Hematopoietic multipotent progenitor cell treated with erythropoietin and hydrocortisone succinate and interleukin-3 and kit ligand, for 6 days (in vitro differentiated cells): ENCODE measurements around the gene TRUB1.
"Not testable (repeated sequence)": the region's sequence is repeated elsewhere in the genome, so short reads cannot be mapped to it uniquely, and the experiment has no call there.

Experiments
- DNase-seq: peaks from one replicate; pipeline ENCODE4 v3.0.0-alpha.2; 2015

Gene TRUB1

DNA sequence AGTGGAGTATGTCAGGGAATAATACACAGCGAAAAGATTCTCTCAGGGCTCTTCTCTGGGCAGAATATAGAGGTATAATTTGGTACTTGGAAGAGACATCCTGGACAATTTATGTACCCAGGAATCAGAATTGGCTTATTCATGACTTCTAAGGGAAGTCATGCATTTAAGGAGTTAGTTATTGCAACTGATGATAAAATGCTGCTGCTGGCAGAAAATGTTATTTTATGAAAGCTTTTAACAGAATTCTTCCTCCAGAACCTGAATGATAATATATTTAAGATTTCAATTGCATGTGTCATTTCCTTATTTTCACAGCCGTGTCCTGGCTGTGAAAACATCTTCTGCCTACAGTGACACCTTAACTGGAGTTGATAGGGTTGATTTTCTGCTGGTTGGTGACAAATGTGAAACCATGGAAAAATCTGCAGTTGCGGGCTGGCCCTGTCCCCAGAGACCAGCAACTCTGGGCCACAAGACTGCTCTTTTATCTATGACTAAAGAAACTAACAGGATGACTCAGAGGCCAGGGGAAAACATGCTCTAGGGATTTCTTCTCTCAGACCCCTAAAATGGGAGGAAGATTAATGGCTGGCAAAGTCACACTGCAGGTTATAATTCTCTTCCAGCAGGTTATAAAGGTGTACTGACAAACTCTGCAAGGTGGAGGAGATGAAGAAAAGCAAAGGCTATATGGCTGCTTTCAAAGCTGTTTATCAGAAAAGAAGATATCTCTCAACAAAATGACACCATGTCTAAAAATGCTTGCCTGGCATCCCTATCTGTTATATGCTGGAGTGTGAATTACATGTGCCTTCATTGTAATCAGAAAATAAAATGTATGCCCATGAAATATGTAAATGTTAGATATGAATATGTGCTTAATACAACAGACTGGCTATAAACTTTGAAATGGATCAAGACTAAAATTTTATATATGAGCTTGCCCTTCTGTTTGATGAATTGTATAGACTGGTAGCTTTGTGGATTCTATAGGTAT, 12.1 kb upstream of the TRUB1 start:
- DNase-seq, result peak; percentile 86

DNA sequence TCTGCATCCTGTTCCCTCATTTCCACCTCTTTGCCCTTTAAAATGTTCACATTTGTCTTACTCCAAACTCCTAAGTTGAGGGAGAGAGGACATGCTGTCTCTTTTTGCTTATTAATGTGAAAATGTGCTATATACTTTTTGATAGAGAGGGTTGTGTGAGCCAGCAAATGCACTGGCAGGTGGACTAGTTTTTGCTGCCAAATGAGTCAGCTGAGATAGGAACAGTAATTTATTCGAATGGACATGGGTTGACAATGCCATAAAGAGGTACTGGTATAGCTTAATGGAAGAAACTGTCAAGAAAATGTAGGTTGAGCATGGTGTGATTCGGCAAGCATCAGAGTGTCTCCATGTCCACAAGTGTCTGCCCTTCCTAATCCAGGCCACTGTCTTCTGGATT, 9.2 kb upstream of the TRUB1 start:
- DNase-seq, result no peak

GRCh38 chr10:114930320-114930719, 7.7 kb upstream of the TRUB1 start:
- DNase-seq, result no peak

DNA sequence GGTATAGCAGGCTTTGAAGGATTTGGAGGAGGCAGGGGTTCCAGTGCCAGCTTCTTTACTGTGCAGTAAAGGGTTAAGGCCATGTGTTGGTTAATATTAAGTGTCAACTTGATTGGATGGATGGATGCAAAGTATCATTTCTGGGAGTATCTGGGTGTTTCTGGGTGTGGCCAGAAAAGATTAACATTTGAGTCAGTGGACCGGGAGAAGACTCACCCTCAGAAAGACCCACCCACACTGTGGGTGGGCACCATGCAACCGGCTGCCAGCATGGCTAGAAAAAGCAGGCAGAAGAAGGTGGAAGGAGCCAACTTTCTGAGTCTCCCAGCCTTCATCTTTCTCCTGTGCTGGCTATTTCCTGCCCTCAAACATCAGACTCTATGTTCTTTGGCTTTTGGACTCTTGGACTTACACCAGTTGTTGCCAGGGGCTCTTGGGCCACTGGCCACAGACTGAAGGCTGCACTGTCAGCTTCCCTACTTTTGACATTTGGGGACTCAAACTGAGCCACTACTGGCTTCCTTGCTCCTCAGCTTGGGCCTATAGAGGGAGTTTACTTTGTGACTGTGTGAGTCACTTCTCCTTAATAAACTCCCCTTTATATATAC, 6.8 kb upstream of the TRUB1 start:
- DNase-seq, result no peak

GRCh38 chr10:114932225-114932624, 5.8 kb upstream of the TRUB1 start:
- no peak for DNase-seq

DNA sequence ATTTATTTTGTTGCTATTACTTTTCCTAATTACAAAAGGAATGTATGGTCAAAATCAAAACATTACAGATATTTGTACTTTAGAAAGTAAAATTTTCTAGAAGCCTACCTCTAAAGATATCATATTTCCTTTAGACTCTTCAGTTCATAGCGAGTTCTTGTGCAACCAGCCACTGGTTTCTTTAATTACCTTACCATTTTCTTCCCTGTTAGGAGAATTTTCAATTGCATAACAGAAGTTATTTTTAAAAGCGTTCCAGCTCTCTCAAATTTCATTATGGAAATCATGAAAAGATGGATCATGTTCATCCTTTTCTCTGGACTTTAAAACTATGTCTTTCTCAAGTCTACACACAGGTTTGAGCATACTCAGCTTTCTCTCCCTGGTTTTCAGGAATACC, 5.0 kb upstream of the TRUB1 start:
- no peak for DNase-seq

DNA sequence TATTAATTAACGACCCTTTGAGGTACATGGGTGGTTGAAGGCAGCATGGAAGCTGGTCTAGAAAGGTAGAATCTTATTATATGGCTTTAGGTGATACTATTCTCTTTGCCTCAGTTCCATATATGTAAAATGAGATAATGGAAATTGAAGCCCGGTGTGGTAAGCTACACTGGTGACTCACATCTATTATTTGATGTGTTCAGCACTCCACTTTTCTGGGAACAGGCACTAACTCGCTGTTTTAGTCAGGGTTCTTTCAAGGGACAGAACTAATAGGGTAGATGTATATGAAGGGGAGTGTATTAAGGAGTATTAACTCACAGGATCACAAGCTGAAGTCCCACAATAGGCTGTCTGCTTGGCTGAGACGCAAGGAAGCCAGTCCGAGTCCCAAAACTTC, 4.4 kb upstream of the TRUB1 start:
- no peak for DNase-seq

- DNase-seq, result not testable (repeated sequence)
Observed at GRCh38 chr10:114933995-114934394, 4.0 kb upstream of the TRUB1 start.

- no peak for DNase-seq
Observed at GRCh38 chr10:114938856-114939193, 830 bp downstream of the TRUB1 start.

- DNase-seq, result no peak
Observed at GRCh38 chr10:114940735-114941134, 2.7 kb downstream of the TRUB1 start.

- no peak for DNase-seq
Observed at GRCh38 chr10:114943000-114943399, 5.0 kb downstream of the TRUB1 start.

- no peak for DNase-seq
Observed at GRCh38 chr10:114953047-114953446, 15.1 kb downstream of the TRUB1 start.

DNA sequence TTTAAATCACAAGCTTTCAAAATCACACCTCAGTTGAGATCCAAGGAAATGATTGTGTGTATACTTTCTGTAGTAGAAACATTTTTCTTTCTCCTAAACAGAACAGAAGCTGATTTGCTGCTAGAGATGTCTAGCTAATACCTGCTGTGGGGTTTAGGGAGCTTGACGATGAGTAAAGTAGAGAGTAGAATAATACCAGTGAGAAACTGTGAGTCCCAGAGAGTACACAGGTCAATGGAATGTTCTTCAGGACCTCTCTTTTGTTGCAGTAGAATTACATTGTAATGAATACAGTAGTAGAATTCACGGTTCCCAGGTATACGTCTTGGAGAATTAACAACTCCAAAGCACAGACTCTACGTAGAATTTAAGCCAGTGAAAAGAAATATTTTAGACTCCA, 18.0 kb downstream of the TRUB1 start:
- no peak for DNase-seq

DNA sequence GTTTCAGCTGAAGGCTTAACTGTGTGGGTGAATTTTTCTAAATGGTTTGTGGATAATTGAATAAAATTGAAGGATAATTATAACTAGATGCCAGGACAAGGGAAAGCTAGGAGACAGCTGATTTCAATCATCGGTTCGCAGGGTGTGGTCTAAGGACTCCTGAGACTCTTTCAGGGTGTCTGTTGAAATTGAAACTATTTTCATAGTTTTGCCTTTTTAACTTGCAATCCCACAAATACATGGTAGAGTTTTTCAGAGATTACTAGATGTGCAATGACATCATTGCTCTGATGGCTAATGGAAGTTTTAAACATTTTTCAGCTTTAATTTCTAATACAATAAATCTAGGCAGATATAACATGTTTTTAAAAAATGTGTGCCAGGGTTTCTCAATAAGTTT, 18.5 kb downstream of the TRUB1 start:
- no peak for DNase-seq

DNA sequence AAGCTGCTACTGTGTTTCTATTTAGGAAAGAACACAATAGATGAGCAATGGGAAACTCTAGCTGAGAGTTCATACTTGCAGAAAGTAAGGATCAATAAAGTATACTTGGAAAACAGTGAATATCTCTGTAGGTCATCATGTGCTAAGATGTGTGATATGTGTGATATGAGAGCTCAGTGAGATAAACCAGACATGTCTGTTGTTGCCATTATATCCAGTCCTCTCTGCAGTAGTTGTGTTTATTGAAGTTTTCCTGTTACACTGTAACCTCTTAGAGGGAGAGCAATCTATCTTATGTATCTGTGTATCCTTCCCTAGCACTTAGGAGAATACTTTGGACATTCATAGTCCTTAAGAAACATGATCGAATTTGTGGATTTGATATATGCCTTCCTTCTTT, 19.1 kb downstream of the TRUB1 start:
- no peak for DNase-seq

GRCh38 chr10:114957673-114958072, 19.7 kb downstream of the TRUB1 start:
- DNase-seq, result no peak

DNA sequence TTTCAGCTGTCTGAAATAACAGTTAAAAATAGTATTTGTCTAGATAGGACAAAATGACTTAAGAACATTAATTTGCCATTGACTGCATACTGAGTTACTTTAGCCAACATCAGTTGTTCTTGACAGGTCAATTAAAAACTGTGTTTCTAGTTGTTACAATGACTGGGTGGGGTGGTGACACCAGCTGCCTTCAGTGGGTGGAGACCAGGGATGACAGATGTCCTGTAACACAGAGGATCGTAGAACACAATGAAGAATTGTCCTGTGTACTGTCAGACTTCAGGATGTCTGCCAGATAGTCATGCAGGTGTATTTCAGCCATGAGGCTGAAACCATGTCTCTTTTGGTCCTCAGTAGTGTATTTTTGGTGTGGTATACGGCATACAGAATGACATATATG, 24.4 kb downstream of the TRUB1 start:
- DNase-seq, result no peak

DNA sequence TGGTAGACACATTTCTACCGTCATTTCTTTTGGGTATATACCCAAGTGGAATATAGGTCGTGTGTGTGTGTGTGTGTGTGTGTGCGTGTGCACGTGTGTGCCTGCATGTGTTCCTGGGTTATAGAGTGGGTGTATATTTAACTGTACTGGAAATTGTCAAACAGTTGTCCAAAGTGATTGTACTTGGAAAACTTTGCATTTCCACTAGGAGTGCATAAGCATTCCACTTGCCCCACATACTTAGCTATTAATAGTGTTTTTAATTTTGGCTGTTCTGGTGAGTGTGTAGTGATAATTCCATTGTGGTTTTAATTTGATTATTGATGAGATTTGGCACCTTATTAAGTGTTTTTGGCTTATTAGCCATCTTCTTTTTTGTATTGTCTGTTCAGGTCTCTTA, 25.9 kb downstream of the TRUB1 start:
- no peak for DNase-seq

DNA sequence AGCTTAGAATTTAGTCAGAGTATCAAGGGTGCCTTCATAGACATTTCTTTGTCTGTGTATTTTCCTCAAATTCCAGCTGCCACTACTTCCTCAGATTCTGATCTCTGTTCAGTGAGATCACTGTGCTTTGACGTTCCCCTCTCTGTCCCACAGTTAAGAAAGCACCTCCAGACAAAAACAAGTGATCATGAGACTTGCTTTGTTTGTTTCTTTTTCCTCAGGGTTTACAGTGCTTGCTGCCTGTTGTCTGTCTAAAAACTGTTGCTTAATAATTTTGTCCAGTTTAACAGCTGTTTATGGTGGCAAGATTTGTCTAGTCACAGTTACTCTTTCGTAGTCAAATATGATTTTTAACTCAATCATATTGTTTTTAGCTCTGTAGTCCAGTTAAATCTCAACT, 29.1 kb downstream of the TRUB1 start:
- DNase-seq, result peak; percentile 18

GRCh38 chr10:114970515-114970914, 32.5 kb downstream of the TRUB1 start:
- DNase-seq, result no peak

GRCh38 chr10:114973306-114973705, 35.3 kb downstream of the TRUB1 start:
- DNase-seq, result no peak

DNA sequence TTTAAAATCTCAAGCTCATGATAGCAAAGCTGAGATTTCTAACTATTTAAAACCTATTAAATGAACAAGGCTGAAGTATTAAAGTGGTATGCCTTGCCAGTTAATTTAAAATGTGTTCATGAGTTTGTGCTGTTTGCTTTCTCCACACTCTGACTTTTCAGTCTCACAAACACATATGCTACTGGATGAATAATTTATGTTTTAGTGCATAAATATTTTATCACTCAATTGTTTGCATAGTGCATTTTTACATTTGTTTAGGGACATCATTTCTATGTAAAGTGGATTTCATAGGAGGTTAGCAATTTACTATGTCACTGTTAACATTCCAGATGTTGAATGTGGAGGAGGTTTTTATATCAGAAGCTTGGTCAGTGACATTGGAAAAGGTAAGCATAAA, 36.0 kb downstream of the TRUB1 start:
- DNase-seq, result no peak

DNA sequence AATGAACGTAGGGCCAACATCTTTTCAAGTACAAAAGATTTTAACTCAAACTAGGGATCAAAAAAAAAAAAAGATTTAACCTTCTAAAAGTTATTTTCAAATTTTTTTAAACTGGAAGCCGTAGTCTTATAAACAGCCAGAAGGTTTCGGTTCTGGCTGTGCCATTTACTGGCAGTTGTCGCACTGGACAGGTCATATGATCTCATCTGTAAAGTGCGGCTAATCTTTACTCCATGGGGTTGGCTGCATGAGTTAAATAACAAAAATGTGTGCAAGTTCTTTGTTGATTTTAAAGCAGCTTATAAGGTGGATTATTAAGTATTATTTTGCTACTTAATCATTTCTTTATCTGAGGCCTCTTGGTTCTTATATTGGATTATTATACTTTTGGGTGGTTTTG, 36.6 kb downstream of the TRUB1 start:
- DNase-seq, result no peak

- DNase-seq, result no peak
Observed at GRCh38 chr10:114975091-114975490, 37.1 kb downstream of the TRUB1 start.

DNA sequence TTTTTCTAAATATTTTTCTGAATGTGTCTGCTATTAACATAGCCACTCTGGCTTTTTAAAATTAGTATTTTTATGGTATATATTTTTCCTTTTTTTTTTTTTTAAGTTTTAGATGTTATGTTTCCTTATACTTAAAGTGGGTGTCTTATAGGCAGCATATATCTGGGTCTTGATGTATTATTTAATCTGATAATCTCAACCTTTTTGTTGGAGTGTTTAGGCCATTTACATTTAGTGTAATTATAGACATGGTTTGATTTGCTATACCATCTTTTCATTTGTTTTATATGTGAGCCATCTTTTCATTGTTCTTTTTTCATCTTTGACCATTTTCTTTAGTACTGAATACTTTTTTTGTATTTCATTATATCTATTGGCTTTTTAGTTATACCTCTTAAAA, 45.0 kb downstream of the TRUB1 start:
- DNase-seq, result no peak
